Parathyroid adenoma (tissue), 2 donors: ENCODE measurements around the gene GNGT1.

Source experiments
- H2AFZ ChIP-seq: fragments of 300-600 bp; sonication (generic); one replicate; pipeline ENCODE4 v1.7.0; 2017; ENCODE audit warnings: antibody characterized with exemption, mild to moderate bottlenecking
- H3K27ac ChIP-seq: fragments of 300-600 bp; sonication (generic); one replicate; pipeline ENCODE4 v1.7.0; 2017
- H3K27me3 ChIP-seq: fragments of 300-600 bp; sonication (generic); one replicate; pipeline ENCODE4 v1.7.0; 2017; ENCODE audit warnings: low read length; ENCODE audit not compliant: control insufficient read depth, insufficient read depth
- H3K36me3 ChIP-seq: fragments of 300-600 bp; sonication (generic); one replicate; pipeline ENCODE4 v1.7.0; 2017; ENCODE audit warnings: low read length; ENCODE audit not compliant: control insufficient read depth, insufficient read depth
- H3K4me1 ChIP-seq: fragments of 300-600 bp; sonication (generic); one replicate; pipeline ENCODE4 v1.7.0; 2017; ENCODE audit warnings: control low read depth
- H3K4me2 ChIP-seq: fragments of 300-600 bp; sonication (generic); one replicate; pipeline ENCODE4 v1.7.0; 2017; ENCODE audit warnings: low read length
- H3K4me3 ChIP-seq: fragments of 300-600 bp; sonication (generic); one replicate; pipeline ENCODE4 v1.7.0; 2017; ENCODE audit warnings: low read depth, low read length
- H3K79me2 ChIP-seq: fragments of 300-600 bp; sonication (generic); one replicate; pipeline ENCODE4 v1.7.0; 2017; ENCODE audit warnings: control low read depth
- H3K9ac ChIP-seq: fragments of 300-600 bp; sonication (generic); one replicate; pipeline ENCODE4 v1.7.0; 2017; ENCODE audit warnings: mild to moderate bottlenecking
- H3K9me3 ChIP-seq: fragments of 300-600 bp; sonication (generic); one replicate; pipeline ENCODE4 v1.7.0; 2017; ENCODE audit warnings: low read length; ENCODE audit not compliant: control insufficient read depth
- TF ChIP-seq, protein P1 (sequence below): fragments of 300-600 bp; sonication (generic); IDR thresholded peaks from one replicate; pipeline ENCODE4 v1.7.0; 2017; ENCODE audit warnings: antibody characterized with exemption, mild to moderate bottlenecking
- donor health status: primary hyperparathyroidism.

The GNGT1 gene

GRCh38 chr7:93883078-93883916 is 23.1 kb upstream of the GNGT1 start:
- no peaks in the 10 kb centered on the region for H3K4me1 ChIP-seq
- H3K27me3 ChIP-seq: no peaks in the 10 kb centered on the region
- TF ChIP-seq, protein P1, sequence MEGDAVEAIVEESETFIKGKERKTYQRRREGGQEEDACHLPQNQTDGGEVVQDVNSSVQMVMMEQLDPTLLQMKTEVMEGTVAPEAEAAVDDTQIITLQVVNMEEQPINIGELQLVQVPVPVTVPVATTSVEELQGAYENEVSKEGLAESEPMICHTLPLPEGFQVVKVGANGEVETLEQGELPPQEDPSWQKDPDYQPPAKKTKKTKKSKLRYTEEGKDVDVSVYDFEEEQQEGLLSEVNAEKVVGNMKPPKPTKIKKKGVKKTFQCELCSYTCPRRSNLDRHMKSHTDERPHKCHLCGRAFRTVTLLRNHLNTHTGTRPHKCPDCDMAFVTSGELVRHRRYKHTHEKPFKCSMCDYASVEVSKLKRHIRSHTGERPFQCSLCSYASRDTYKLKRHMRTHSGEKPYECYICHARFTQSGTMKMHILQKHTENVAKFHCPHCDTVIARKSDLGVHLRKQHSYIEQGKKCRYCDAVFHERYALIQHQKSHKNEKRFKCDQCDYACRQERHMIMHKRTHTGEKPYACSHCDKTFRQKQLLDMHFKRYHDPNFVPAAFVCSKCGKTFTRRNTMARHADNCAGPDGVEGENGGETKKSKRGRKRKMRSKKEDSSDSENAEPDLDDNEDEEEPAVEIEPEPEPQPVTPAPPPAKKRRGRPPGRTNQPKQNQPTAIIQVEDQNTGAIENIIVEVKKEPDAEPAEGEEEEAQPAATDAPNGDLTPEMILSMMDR: no peak
- H3K4me2 ChIP-seq: no peak overlapping the region
- no peak overlapping the region for H2AFZ ChIP-seq
- no peaks in the 10 kb centered on the region for H3K36me3 ChIP-seq
- H3K9me3 ChIP-seq: peaks cover 4% of the 10 kb centered on the region
- no peaks in the 10 kb centered on the region for H3K79me2 ChIP-seq
- no peak overlapping the region for H3K27ac ChIP-seq
- H3K4me3 ChIP-seq: no peak overlapping the region
- H3K9ac ChIP-seq: no peak overlapping the region

- Histone ChIP-seq H2AFZ (no peak overlapping the region), H3K79me2 (no peaks in the 10 kb centered on the region), H3K4me2 (no peak overlapping the region), H3K4me3 (no peak overlapping the region), H3K27ac (no peak overlapping the region), H3K36me3 (no peaks in the 10 kb centered on the region), H3K4me1 (no peaks in the 10 kb centered on the region), H3K9me3 (peaks cover 4% of the 10 kb centered on the region), H3K9ac (no peak overlapping the region), H3K27me3 (no peaks in the 10 kb centered on the region)
- TF ChIP-seq, protein P1: no peak
Measured at GRCh38 chr7:93883917-93884345, 22.4 kb upstream of the GNGT1 start.

DNA sequence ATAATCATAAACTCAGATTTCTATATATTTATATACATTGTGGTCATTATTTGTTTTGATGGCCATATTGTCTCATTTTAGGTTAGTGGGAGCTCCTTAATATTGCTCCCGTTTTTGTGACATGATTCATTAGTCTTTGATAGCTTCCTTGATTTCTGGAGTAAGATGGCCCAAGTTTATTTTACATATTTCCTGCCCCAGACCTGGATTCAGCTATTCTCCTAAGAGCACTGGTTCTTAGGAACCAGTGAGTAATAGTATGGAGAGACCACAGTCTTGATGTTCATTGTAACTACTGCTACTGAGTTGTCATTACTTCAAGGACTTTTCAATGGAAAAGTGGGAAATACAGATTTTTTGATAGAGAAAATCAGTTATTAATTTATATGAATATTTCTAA is 21.8 kb upstream of the GNGT1 start:
- Histone ChIP-seq H3K4me3 (no peak overlapping the region), H3K9me3 (peaks cover 4% of the 10 kb centered on the region), H3K79me2 (no peaks in the 10 kb centered on the region), H3K27me3 (no peaks in the 10 kb centered on the region), H3K27ac (no peak overlapping the region), H3K4me1 (no peaks in the 10 kb centered on the region), H2AFZ (no peak overlapping the region), H3K36me3 (no peaks in the 10 kb centered on the region), H3K4me2 (no peak overlapping the region), H3K9ac (no peak overlapping the region)
- TF ChIP-seq, protein P1: no peak

- no peaks in the 10 kb centered on the region for H3K27me3 ChIP-seq
- no peaks in the 10 kb centered on the region for H3K36me3 ChIP-seq
- no peak overlapping the region for H3K4me3 ChIP-seq
- H2AFZ ChIP-seq: no peak overlapping the region
- TF ChIP-seq, protein P1: no peak
- H3K9ac ChIP-seq: no peak overlapping the region
- H3K4me2 ChIP-seq: no peak overlapping the region
- H3K4me1 ChIP-seq: no peaks in the 10 kb centered on the region
- H3K9me3 ChIP-seq: no peaks in the 10 kb centered on the region
- no peak overlapping the region for H3K27ac ChIP-seq
- no peaks in the 10 kb centered on the region for H3K79me2 ChIP-seq
Measured at GRCh38 chr7:93889261-93889660, 17.1 kb upstream of the GNGT1 start.

DNA sequence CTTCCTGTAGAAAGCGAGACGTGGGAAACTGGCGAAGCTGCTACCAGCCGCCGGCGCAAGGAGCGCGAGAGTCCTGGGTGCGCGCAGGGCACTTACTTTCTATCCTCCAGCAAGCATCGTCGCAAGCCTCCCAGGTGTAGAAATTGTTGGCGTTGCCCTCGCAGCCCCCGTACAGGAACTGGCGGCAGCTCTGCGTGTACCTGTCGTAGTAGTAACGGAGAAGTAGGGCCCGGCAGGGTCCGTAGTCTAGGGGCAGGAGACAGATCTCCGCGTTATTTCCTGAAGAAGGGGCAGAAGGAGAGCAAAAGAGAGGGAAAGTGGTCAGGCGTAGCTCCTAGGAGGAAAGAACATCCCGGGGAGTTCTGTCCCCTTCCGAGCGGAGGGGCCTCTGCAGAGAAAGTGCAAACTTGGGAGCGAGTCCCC is 16.3 kb upstream of the GNGT1 start:
- H3K79me2 ChIP-seq: no peaks in the 10 kb centered on the region
- no peaks in the 10 kb centered on the region for H3K4me1 ChIP-seq
- no peak overlapping the region for H3K9ac ChIP-seq
- peak overlapping the region; percentile 54 for H3K4me2 ChIP-seq
- peak overlapping the region; percentile 41 for H3K4me3 ChIP-seq
- H2AFZ ChIP-seq: no peak overlapping the region
- H3K9me3 ChIP-seq: no peaks in the 10 kb centered on the region
- no peaks in the 10 kb centered on the region for H3K36me3 ChIP-seq
- no peak overlapping the region for H3K27ac ChIP-seq
- H3K27me3 ChIP-seq: no peaks in the 10 kb centered on the region
- TF ChIP-seq, protein P1: no peak
